Suprapubic skin (tissue), 4 donors: ENCODE data around the gene MAF. TPM values are rescaled to one million over a fixed set of nuclear protein-coding genes. Genes with fewer than 3 reads are reported as not detected.

Experiments
- DNase-seq, 2 donors: peaks; one replicate each; pipeline ENCODE4 v3.0.0-alpha.2; 2019; ENCODE audit warnings: low spot score in 2 of 2
- H3K27ac ChIP-seq: fragments of 200-600 bp; sonication (generic); one replicate; pipeline ENCODE4 v1.5.1; 2019
- H3K27me3 ChIP-seq: fragments of 200-600 bp; sonication (generic); one replicate; pipeline ENCODE4 v1.5.1; 2019
- H3K36me3 ChIP-seq: fragments of 200-600 bp; sonication (generic); one replicate; pipeline ENCODE4 v1.5.1; 2019
- H3K4me1 ChIP-seq: fragments of 200-600 bp; sonication (generic); one replicate; pipeline ENCODE4 v1.5.1; 2019
- H3K4me3 ChIP-seq: fragments of 200-600 bp; sonication (generic); one replicate; pipeline ENCODE4 v1.5.1; 2019; ENCODE audit warnings: mild to moderate bottlenecking
- H3K9me3 ChIP-seq: fragments of 200-600 bp; sonication (generic); one replicate; pipeline ENCODE4 v1.5.1; 2019
- EP300 ChIP-seq: sonication (generic); formaldehyde crosslinking; IDR thresholded peaks from one replicate; pipeline ENCODE4 v1.6.1; 2017; ENCODE audit warnings: antibody characterized with exemption
- POLR2A ChIP-seq, 2 donors: fragments of 450-650 bp; IDR thresholded peaks; one replicate each; pipeline ENCODE4 v1.6.1; 2017; ENCODE audit warnings: antibody characterized with exemption in 2 of 2, mild to moderate bottlenecking in 2 of 2, moderate library complexity in 2 of 2
- POLR2AphosphoS5 ChIP-seq, 3 donors: sonication (generic); formaldehyde crosslinking; IDR thresholded peaks; one replicate each; pipeline ENCODE4 v1.6.1; 2017; ENCODE audit warnings: antibody characterized with exemption in 3 of 3
- WGBS: methylation state at CpG from one replicate; pipeline ENCODE4 v1.1.5; 2018; 5-methylcytosine and 5-hydroxymethylcytosine counted together
- total RNA-seq, 4 donors: library from RNA; depleted of rRNA; stranded (reverse); fragments of >200 nt; gene quantifications; one replicate each; pipeline ENCODE4 v1.1.0, GENCODE V29; 2016
- TF ChIP-seq, protein P1 (sequence below), 2 donors: fragments of 200-600 bp in 1 of 2; fragments of 450-650 bp in 1 of 2; sonication (generic) in 1 of 2; IDR thresholded peaks; one replicate each; pipeline ENCODE4 v1.5.1; 2016 to 2019; ENCODE audit warnings: antibody characterized with exemption in 2 of 2, mild to moderate bottlenecking in 1 of 2, moderate library complexity in 1 of 2

MAF gene
- total RNA-seq, 4 donors from 2014 or later = 83.6 to 135 (median 114) TPM

DNA sequence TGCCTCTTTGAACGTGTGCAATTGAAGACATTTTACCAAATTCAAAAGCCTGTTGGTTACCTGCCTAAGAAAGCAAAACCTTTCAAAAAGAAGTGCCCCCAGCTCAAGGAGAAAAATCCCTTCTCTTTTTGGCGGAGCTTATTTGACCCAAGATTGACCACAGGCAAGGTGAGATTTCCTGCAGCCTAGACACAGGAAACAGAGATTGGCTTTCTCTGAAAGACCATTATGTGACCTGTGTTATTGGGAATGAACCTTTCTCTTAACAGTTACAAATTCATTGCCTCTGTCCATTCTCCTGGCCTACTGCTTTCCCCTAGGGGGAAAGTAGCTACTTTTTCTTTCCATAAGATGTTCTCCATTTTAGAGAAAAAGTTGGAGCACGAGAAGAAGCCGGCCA, 42.1 kb upstream of the MAF start:
- DNase-seq = no peak
- H3K9me3 ChIP-seq = no peaks in the 10 kb centered on the region
- peaks cover 24% of the 10 kb centered on the region for H3K4me1 ChIP-seq
- H3K27me3 ChIP-seq = no peaks in the 10 kb centered on the region
- H3K36me3 ChIP-seq = no peaks in the 10 kb centered on the region
- H3K27ac ChIP-seq = no peak overlapping the region
- TF ChIP-seq POLR2A (IDR thresholded peaks at IDR 0.05) = no peak
- TF ChIP-seq EP300 = no peak
- TF ChIP-seq, protein P1, sequence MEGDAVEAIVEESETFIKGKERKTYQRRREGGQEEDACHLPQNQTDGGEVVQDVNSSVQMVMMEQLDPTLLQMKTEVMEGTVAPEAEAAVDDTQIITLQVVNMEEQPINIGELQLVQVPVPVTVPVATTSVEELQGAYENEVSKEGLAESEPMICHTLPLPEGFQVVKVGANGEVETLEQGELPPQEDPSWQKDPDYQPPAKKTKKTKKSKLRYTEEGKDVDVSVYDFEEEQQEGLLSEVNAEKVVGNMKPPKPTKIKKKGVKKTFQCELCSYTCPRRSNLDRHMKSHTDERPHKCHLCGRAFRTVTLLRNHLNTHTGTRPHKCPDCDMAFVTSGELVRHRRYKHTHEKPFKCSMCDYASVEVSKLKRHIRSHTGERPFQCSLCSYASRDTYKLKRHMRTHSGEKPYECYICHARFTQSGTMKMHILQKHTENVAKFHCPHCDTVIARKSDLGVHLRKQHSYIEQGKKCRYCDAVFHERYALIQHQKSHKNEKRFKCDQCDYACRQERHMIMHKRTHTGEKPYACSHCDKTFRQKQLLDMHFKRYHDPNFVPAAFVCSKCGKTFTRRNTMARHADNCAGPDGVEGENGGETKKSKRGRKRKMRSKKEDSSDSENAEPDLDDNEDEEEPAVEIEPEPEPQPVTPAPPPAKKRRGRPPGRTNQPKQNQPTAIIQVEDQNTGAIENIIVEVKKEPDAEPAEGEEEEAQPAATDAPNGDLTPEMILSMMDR (IDR thresholded peaks at IDR 0.05) = no peak
- TF ChIP-seq POLR2AphosphoS5 (IDR thresholded peaks at IDR 0.05) = no peak
- 84% methylated on average over 4 of the region's 4 CpGs for WGBS
- H3K4me3 ChIP-seq = no peak overlapping the region

DNA sequence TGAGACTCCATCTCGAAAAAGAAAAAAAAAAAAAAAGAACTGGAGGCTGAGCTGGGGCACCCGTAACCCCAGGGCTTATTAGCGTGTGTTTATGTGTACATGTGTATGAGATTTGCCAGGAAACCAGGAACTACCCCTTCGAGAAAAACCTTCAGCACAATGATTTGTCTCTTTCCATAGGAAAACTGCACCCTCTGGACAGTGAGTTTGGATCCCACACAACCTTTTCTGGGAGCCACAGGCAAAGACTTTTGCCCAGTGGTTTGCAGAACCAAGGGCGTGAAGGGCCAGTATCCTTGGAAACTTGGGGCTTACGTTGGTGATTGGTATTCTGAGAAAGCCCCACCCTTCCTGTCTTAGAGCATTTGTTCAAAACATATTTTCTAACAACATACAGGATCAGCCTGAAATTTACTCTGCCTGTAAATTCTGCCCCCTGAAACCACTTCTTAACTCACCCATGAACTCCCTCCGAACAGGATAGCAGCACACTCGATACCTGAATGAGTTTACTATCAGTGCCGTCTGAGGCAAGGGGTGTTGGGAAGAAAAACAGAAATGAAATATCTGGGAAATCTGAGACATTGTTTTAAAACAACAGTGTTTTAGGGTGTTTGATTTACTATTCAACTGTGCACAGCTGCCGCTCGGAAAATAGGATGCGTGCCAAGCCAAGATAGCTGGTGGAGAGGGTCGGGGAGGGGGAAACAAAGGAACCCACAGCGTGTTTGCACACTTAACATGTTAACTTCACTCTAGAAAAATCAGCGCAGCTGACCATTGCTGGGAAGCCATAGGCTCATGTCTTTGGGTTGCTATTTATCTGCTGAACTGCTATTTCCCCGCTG, 40.2 kb upstream of the MAF start:
- Histone ChIP-seq H3K4me3 (no peak overlapping the region), H3K27ac (peak overlapping the region; percentile 81), H3K9me3 (no peaks in the 10 kb centered on the region), H3K27me3 (no peaks in the 10 kb centered on the region), H3K4me1 (peaks cover 24% of the 10 kb centered on the region), H3K36me3 (no peaks in the 10 kb centered on the region)
- TF ChIP-seq, protein P1 (IDR thresholded peaks at IDR 0.05) = no peak
- no peak for TF ChIP-seq EP300
- no peak for TF ChIP-seq POLR2AphosphoS5 (IDR thresholded peaks at IDR 0.05)
- no peak for TF ChIP-seq POLR2A (IDR thresholded peaks at IDR 0.05)
- no peak for DNase-seq
- WGBS = 21% methylated on average over 16 of the region's 16 CpGs

DNA sequence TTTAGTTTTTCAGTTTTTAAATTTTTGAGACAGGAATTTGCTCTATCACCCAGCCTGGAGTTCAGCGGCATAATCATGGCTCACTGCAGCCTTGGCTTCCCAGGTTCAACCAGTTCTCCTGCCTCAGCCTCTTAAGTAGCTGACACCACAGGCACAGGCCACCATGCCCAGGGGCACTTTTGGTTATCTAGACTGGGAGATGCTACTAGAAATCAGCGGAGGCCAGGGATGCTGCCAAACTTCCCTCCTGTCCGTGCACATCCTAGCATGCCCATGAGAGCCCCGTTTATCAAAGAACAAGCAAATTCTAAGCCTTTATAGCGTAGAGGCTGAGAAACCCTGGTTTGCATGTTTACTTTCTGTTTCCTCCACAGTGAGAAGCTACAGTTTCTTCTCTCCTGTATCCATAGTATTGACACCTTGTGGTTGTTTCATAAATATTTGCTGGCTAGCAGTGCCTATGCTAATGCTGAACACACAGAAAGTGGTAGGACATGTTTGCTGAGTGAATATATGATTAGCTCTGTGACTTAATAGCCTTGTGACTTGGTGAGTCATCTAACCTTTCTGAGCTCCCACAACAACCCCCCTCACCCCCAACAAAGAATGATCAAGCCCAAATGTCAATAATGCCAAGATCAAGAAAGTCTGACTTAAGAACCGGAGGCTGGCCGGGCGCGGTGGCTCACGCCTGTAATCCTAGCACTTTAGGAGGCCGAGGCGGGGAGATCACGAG, 39.2 kb upstream of the MAF start:
- peaks cover 24% of the 10 kb centered on the region for H3K4me1 ChIP-seq
- H3K4me3 ChIP-seq = no peak overlapping the region
- no peaks in the 10 kb centered on the region for H3K9me3 ChIP-seq
- H3K36me3 ChIP-seq = no peaks in the 10 kb centered on the region
- no peak for TF ChIP-seq POLR2A (IDR thresholded peaks at IDR 0.05)
- TF ChIP-seq EP300 = no peak
- TF ChIP-seq, protein P1 (IDR thresholded peaks at IDR 0.05) = no peak
- TF ChIP-seq POLR2AphosphoS5 (IDR thresholded peaks at IDR 0.05) = no peak
- H3K27me3 ChIP-seq = no peaks in the 10 kb centered on the region
- WGBS = 72% methylated on average over 13 of the region's 13 CpGs
- H3K27ac ChIP-seq = peak overlapping the region; percentile 81
- DNase-seq = no peak

DNA sequence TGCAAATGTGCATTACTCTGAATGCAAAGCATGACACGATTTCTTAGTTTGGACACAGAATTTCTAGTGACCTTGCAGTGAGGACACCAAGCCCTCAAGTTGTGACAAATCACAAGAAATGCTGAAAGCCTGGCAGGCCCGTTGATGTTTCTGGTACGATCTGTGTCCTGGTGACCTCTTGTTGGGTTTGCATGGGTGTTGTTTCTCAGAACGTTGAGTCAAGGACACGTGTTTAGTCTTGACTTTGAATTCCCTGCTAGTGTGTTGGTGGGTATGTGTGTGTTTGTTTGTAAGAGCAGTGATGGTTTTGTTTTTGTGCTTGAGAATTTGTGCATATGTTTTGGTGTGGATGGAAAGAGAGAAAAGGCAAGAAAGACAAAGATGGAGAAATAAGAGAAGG, 37.8 kb upstream of the MAF start:
- no peak for DNase-seq
- Histone ChIP-seq H3K4me3 (no peak overlapping the region), H3K27ac (no peak overlapping the region), H3K27me3 (no peaks in the 10 kb centered on the region), H3K9me3 (no peaks in the 10 kb centered on the region), H3K36me3 (no peaks in the 10 kb centered on the region), H3K4me1 (peaks cover 19% of the 10 kb centered on the region)
- WGBS = 64% methylated on average over 5 of the region's 5 CpGs
- TF ChIP-seq EP300 = no peak

DNA sequence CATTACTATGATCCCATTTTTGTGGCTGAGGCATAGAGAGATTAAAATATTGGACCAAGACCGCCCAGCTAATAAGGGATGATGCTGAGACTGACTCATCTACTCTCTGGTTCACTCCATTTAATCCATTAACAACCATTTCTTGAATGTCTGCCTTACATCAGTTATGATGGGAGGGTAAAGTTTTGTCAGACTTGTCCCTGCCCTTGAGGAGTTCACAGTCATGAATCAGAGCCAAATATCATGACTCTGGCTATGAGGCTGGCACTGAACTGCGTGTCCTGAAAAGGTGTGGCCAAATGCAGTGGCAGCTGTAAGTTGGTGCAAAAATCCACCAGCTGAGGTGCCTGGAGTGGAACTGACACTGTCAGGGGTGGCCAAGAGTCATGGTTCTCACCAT, 35.0 kb upstream of the MAF start:
- H3K36me3 ChIP-seq = no peaks in the 10 kb centered on the region
- TF ChIP-seq, protein P1 (IDR thresholded peaks at IDR 0.05) = no peak
- no peak for TF ChIP-seq POLR2AphosphoS5 (IDR thresholded peaks at IDR 0.05)
- TF ChIP-seq POLR2A (IDR thresholded peaks at IDR 0.05) = no peak
- 90% methylated on average over 2 of the region's 2 CpGs for WGBS
- no peaks in the 10 kb centered on the region for H3K27me3 ChIP-seq
- H3K27ac ChIP-seq = no peak overlapping the region
- DNase-seq = no peak
- no peaks in the 10 kb centered on the region for H3K9me3 ChIP-seq
- H3K4me3 ChIP-seq = no peak overlapping the region
- H3K4me1 ChIP-seq = peaks cover 29% of the 10 kb centered on the region
